Measurements from ENCODE around the gene ZNF334.

Gene ZNF334

GRCh38 chr20:46477640-46478039 is 35.7 kb downstream of the ZNF334 start:
- no peak for DNase-seq
- TF ChIP-seq CTCF (IDR thresholded peaks at IDR 0.05) = no peak
- Mint-ChIP-seq H3K27me3 (ENCODE audit: low read depth, poor library complexity) (peaks cover 8% of the 10 kb centered on the region), H3K36me3 (ENCODE audit: low read depth) (peaks cover 7% of the 10 kb centered on the region), H3K27ac (no peak overlapping the region), H3K4me3 (no peak overlapping the region), H3K4me1 (no peaks in the 10 kb centered on the region), H3K9me3 (no peaks in the 10 kb centered on the region)

- peaks cover 8% of the 10 kb centered on the region for H3K27me3 Mint-ChIP-seq (ENCODE audit: low read depth, poor library complexity)
- H3K27ac Mint-ChIP-seq = no peak overlapping the region
- DNase-seq = no peak
- TF ChIP-seq CTCF (IDR thresholded peaks at IDR 0.05) = no peak
- H3K36me3 Mint-ChIP-seq (ENCODE audit: low read depth) = peaks cover 7% of the 10 kb centered on the region
- H3K4me1 Mint-ChIP-seq = no peaks in the 10 kb centered on the region
- no peak overlapping the region for H3K4me3 Mint-ChIP-seq
- H3K9me3 Mint-ChIP-seq = no peaks in the 10 kb centered on the region
Measured at GRCh38 chr20:46477225-46477624, 36.1 kb downstream of the ZNF334 start.

GRCh38 chr20:46468508-46468907 is 44.9 kb downstream of the ZNF334 start:
- Mint-ChIP-seq H3K4me1 (peaks cover 7% of the 10 kb centered on the region), H3K27me3 (ENCODE audit: low read depth, poor library complexity) (peaks cover 14% of the 10 kb centered on the region), H3K4me3 (no peak overlapping the region), H3K36me3 (ENCODE audit: low read depth) (no peaks in the 10 kb centered on the region), H3K9me3 (no peaks in the 10 kb centered on the region), H3K27ac (no peak overlapping the region)
- DNase-seq = no peak
- TF ChIP-seq CTCF (IDR thresholded peaks at IDR 0.05) = no peak

- no peak for DNase-seq
- TF ChIP-seq CTCF (IDR thresholded peaks at IDR 0.05) = no peak
- peaks cover 19% of the 10 kb centered on the region for H3K27me3 Mint-ChIP-seq (ENCODE audit: low read depth, poor library complexity)
- peaks cover 7% of the 10 kb centered on the region for H3K9me3 Mint-ChIP-seq
- H3K27ac Mint-ChIP-seq = no peak overlapping the region
- no peaks in the 10 kb centered on the region for H3K36me3 Mint-ChIP-seq (ENCODE audit: low read depth)
- no peak overlapping the region for H3K4me3 Mint-ChIP-seq
- H3K4me1 Mint-ChIP-seq = peaks cover 12% of the 10 kb centered on the region
Measured at GRCh38 chr20:46464451-46464850, 48.9 kb downstream of the ZNF334 start.

GRCh38 chr20:46463852-46464251 is 49.5 kb downstream of the ZNF334 start:
- H3K27ac Mint-ChIP-seq = no peak overlapping the region
- no peak for TF ChIP-seq CTCF (IDR thresholded peaks at IDR 0.05)
- no peak overlapping the region for H3K4me3 Mint-ChIP-seq
- peaks cover 24% of the 10 kb centered on the region for H3K27me3 Mint-ChIP-seq (ENCODE audit: low read depth, poor library complexity)
- H3K9me3 Mint-ChIP-seq = peaks cover 13% of the 10 kb centered on the region
- DNase-seq = no peak
- no peaks in the 10 kb centered on the region for H3K36me3 Mint-ChIP-seq (ENCODE audit: low read depth)
- peaks cover 18% of the 10 kb centered on the region for H3K4me1 Mint-ChIP-seq

- DNase-seq = no peak
- TF ChIP-seq CTCF (IDR thresholded peaks at IDR 0.05) = no peak
- Mint-ChIP-seq H3K36me3 (ENCODE audit: low read depth) (peaks cover 11% of the 10 kb centered on the region), H3K27ac (no peak overlapping the region), H3K4me3 (no peak overlapping the region), H3K27me3 (ENCODE audit: low read depth, poor library complexity) (peaks cover 32% of the 10 kb centered on the region), H3K9me3 (peaks cover 32% of the 10 kb centered on the region), H3K4me1 (peaks cover 19% of the 10 kb centered on the region)
Measured at GRCh38 chr20:46461808-46462207, 51.6 kb downstream of the ZNF334 start.

Data from nephron progenitor cell (in vitro differentiated cells).